Activated B cell treated with CpG ODN at 0.5 μM for 24 hours (primary cell): ENCODE data around the gene FGFR4. TPM values are rescaled to one million over a fixed set of nuclear protein-coding genes. Genes with fewer than 3 reads are reported as not detected.

Experiments
- ATAC-seq: fragments of 200-7000 bp; cut with Tn5 transposase; one replicate; pipeline ENCODE4 v1.10.0; 2021; ENCODE audit warnings: low read depth, mild to moderate bottlenecking, moderate library complexity
- CTCF ChIA-PET: fragments of 350-600 bp; sonication (Branson Sonifier 250); formaldehyde crosslinking; loops from one replicate; lab custom pipeline; 2021; ENCODE audit warnings: antibody characterized with exemption; lab: Charles Lee
- POLR2A ChIA-PET: fragments of 350-600 bp; sonication (Branson Sonifier 250); formaldehyde crosslinking; loops from one replicate; lab custom pipeline; 2021; ENCODE audit warnings: antibody characterized with exemption; lab: Charles Lee
- DNase-seq: peaks from one replicate; pipeline ENCODE4 v3.0.0; 2022
- H3K27ac Mint-ChIP-seq: one replicate; pipeline ENCODE4 v1.8.0; 2020; ENCODE audit warnings: mixed read lengths
- H3K27me3 Mint-ChIP-seq: one replicate; pipeline ENCODE4 v1.8.0; 2021; ENCODE audit warnings: mixed read lengths
- H3K36me3 Mint-ChIP-seq: one replicate; pipeline ENCODE4 v1.8.0; 2021; ENCODE audit warnings: low read depth, mixed read lengths
- H3K4me1 Mint-ChIP-seq: one replicate; pipeline ENCODE4 v1.8.0; 2021; ENCODE audit warnings: mixed read lengths
- H3K4me3 Mint-ChIP-seq: one replicate; pipeline ENCODE4 v1.8.0; 2020; ENCODE audit warnings: mild to moderate bottlenecking, mixed read lengths
- H3K9me3 Mint-ChIP-seq: one replicate; pipeline ENCODE4 v1.8.0; 2020; ENCODE audit warnings: mixed read lengths
- CTCF ChIP-seq: fragments of 200-600 bp; IDR thresholded peaks from one replicate; pipeline ENCODE4 v1.8.0; 2022; ENCODE audit warnings: antibody characterized with exemption, mild to moderate bottlenecking
- intact Hi-C: fragments of 100-400 bp; cut with micrococcal nuclease; formaldehyde crosslinking; loops from one replicate; pipeline ENCODE4 v1.15.1; 2024
- total RNA-seq: library from RNA; stranded (reverse); gene quantifications from 2 replicates; pipeline ENCODE4 v1.2.3, GENCODE V29; 2022

FGFR4 gene
- total RNA-seq, 1 donor from 2014 or later, result 1.5 TPM

GRCh38 chr5:177146891-177147638 lies 60.4 kb downstream of the FGFR4 start:
- DNase-seq, result no peak
- H3K4me1 Mint-ChIP-seq, result peaks cover 14% of the 10 kb centered on the region
- H3K9me3 Mint-ChIP-seq, result no peaks in the 10 kb centered on the region
- H3K36me3 Mint-ChIP-seq, result peaks cover 70% of the 10 kb centered on the region
- intact Hi-C loops, result loop anchor here (1.0 kb wide), 1 partner anchor 10 kb away; no protein-coding TSS in a partner anchor
- ChIA-PET POLR2A (interaction anchor here (0.5 to 1.2 kb wide), 5 partner anchors 10 to 240 kb away, joined by 3 to 4 read pairs (median 3); no protein-coding TSS in a partner anchor), CTCF (interaction anchor here (0.6 to 0.8 kb wide), 4 partner anchors 34 to 150 kb away, joined by 3 read pairs; no protein-coding TSS in a partner anchor)
- no peak for ATAC-seq
- H3K27me3 Mint-ChIP-seq, result no peaks in the 10 kb centered on the region
- no peak for TF ChIP-seq CTCF
- H3K4me3 Mint-ChIP-seq, result no peak overlapping the region
- no peak overlapping the region for H3K27ac Mint-ChIP-seq

Other genes with a start within 250 kb of the FGFR4 start
- gene HK3, start 187.6 kb upstream of the FGFR4 start, total RNA-seq, result 0.10 and 0.55 TPM in 2 replicates
- 72.5 and 75.8 TPM in 2 replicates for gene UIMC1, start 80.1 kb upstream of the FGFR4 start, total RNA-seq
- gene ZNF346, start 64.2 kb upstream of the FGFR4 start, total RNA-seq, result 28.0 and 31.4 TPM in 2 replicates
- gene NSD1, start 46.9 kb downstream of the FGFR4 start, total RNA-seq, result 103 and 108 TPM in 2 replicates
- gene RAB24, start 216.8 kb downstream of the FGFR4 start, total RNA-seq, result 35.6 and 36.3 TPM in 2 replicates
- gene PRELID1, start 216.9 kb downstream of the FGFR4 start, total RNA-seq, result 141 and 160 TPM in 2 replicates
- 7.6 and 9.1 TPM in 2 replicates for gene MXD3, start 225.0 kb downstream of the FGFR4 start, total RNA-seq